HCT116 (cell line): ENCODE measurements around the gene C3orf20. TPM values are rescaled to one million over a fixed set of nuclear protein-coding genes. Genes with fewer than 3 reads are reported as not detected.

ENCODE experiments used
- ATAC-seq: fragments of 200-7000 bp; cut with Tn5 transposase; 2 replicates; pipeline ENCODE4 v1.9.1; 2020; ENCODE audit warnings: mild to moderate bottlenecking, moderate library complexity
- BruUV-seq: library from RNA; stranded (reverse); fragments of 400-500 nt; replicated peaks from 2 replicates; lab custom pipeline; 2021; lab: Mats Ljungman, UMichigan
- CTCF ChIA-PET: fragments of 300-600 bp; sonication (Branson Sonifier 250); formaldehyde crosslinking; loops from one replicate; lab custom pipeline; 2021; ENCODE audit warnings: antibody characterized with exemption; lab: Charles Lee
- POLR2A ChIA-PET: fragments of 300-600, 350-600 bp; sonication (Branson Sonifier 250); formaldehyde crosslinking; loops from one replicate; lab custom pipeline; 2021; ENCODE audit warnings: antibody characterized with exemption; lab: Charles Lee
- RAD21 ChIA-PET, 2 experiments: fragments of 300-600 bp; sonication (Branson Sonifier 250); formaldehyde crosslinking; loops; one replicate each; lab custom pipeline; 2023; ENCODE audit warnings: low total read pairs in 2 of 2; ENCODE audit not compliant: uncharacterized antibody in 2 of 2, unreplicated experiment in 2 of 2, low non-redundant PET in 1 of 2; lab: Charles Lee
- DNase-seq: peaks from one replicate; pipeline ENCODE4 v3.0.0-alpha.2; 2010; ENCODE audit warnings: low read depth, low spot score
- H2AFZ ChIP-seq: fragments of 200-600 bp; shearing (Covaris generic), sonication (generic); 2 replicates; pipeline ENCODE4 v1.6.1; 2017; ENCODE audit warnings: low read depth, mixed run types, mixed read lengths, antibody characterized with exemption, low read length; ENCODE audit not compliant: poor library complexity, severe bottlenecking
- H3K27ac ChIP-seq: 2 replicates; pipeline ENCODE4 v1.5.1; 2012; ENCODE audit warnings: low read depth, low read length
- H3K27me3 ChIP-seq: fragments of 200-600 bp; sonication (generic); 2 replicates; pipeline ENCODE4 v1.6.1; 2016; ENCODE audit warnings: mixed run types, low read length, mixed read lengths; ENCODE audit not compliant: insufficient read depth
- H3K36me3 ChIP-seq, 2 experiments: fragments of 200-500 bp in 1 of 2; fragments of 200-600 bp in 1 of 2; sonication (Bioruptor generic) in 1 of 2; sonication (generic) in 1 of 2; 2 replicates each; pipeline versions ENCODE4 v1.5.1 to v1.6.1; 2014 to 2016; ENCODE audit warnings: low read length in 2 of 2, inconsistent platforms in 1 of 2, mixed read lengths in 1 of 2, mixed run types in 1 of 2; ENCODE audit not compliant: insufficient read depth in 2 of 2, control insufficient read depth in 1 of 2
- H3K4me1 ChIP-seq, 2 experiments: fragments of 200-600 bp in 1 of 2; sonication (generic) in 1 of 2; 2 replicates each; pipeline versions ENCODE4 v1.5.1 to v1.6.1; 2012 to 2017; ENCODE audit warnings: low read length in 2 of 2, inconsistent platforms in 1 of 2, mild to moderate bottlenecking in 1 of 2, mixed read lengths in 1 of 2, mixed run types in 1 of 2, moderate library complexity in 1 of 2; ENCODE audit not compliant: insufficient read depth in 2 of 2, control insufficient read depth in 1 of 2
- H3K4me2 ChIP-seq: fragments of 200-600 bp; sonication (generic); 2 replicates; pipeline ENCODE4 v1.6.1; 2017; ENCODE audit warnings: mixed run types, low read length, mixed read lengths
- H3K4me3 ChIP-seq, 2 experiments: fragments of 200-600 bp in 1 of 2; sonication (generic) in 1 of 2; replicated peaks in 1 of 2; 2 replicates each; pipeline ENCODE4 v1.5.1; 2011 to 2016; ENCODE audit warnings: low read length in 2 of 2, control low read depth in 1 of 2, low read depth in 1 of 2, mild to moderate bottlenecking in 1 of 2, mixed read lengths in 1 of 2, mixed run types in 1 of 2
- H3K79me2 ChIP-seq: fragments of 200-600 bp; sonication (generic); 2 replicates; pipeline ENCODE4 v1.6.1; 2017; ENCODE audit warnings: mild to moderate bottlenecking, mixed run types, low read length, moderate library complexity, mixed read lengths; ENCODE audit not compliant: insufficient read depth
- H3K9ac ChIP-seq: fragments of 200-600 bp; sonication (generic); 2 replicates; pipeline ENCODE4 v1.6.1; 2016; ENCODE audit warnings: low read length, mixed read lengths
- H3K9me2 ChIP-seq: fragments of 200-600 bp; sonication (generic), shearing (Covaris generic); 2 replicates; pipeline ENCODE4 v1.6.1; 2017; ENCODE audit warnings: mixed run types, mild to moderate bottlenecking, moderate library complexity; ENCODE audit not compliant: insufficient read depth
- H3K9me3 ChIP-seq, 2 experiments: fragments of 200-500 bp in 1 of 2; fragments of 200-600 bp in 1 of 2; sonication (Bioruptor generic) in 1 of 2; sonication (generic) in 1 of 2; 2 replicates each; pipeline ENCODE4 v1.6.1; 2014 to 2017; ENCODE audit warnings: low read length in 2 of 2, mixed read lengths in 2 of 2, inconsistent platforms in 1 of 2, low read depth in 1 of 2, mild to moderate bottlenecking in 1 of 2, mixed run types in 1 of 2, moderate library complexity in 1 of 2; ENCODE audit not compliant: control insufficient read depth in 1 of 2, insufficient read depth in 1 of 2
- H4K20me1 ChIP-seq: fragments of 200-600 bp; sonication (generic), shearing (Covaris generic); 2 replicates; pipeline ENCODE4 v1.6.1; 2017; ENCODE audit warnings: mixed run types, mild to moderate bottlenecking, moderate library complexity; ENCODE audit not compliant: insufficient read depth
- CEBPB ChIP-seq: IDR thresholded peaks from 2 replicates; pipeline ENCODE4 v1.6.1; 2012; ENCODE audit warnings: low read depth
- EGR1 ChIP-seq: IDR thresholded peaks from 2 replicates; pipeline ENCODE4 v1.6.1; 2012; ENCODE audit warnings: low read depth
- ELF1 ChIP-seq: IDR thresholded peaks from 2 replicates; pipeline ENCODE4 v1.6.1; 2012; ENCODE audit warnings: low read depth, borderline replicate concordance
- EZH2phosphoT487 ChIP-seq: fragments of 200-600 bp; IDR thresholded peaks from 2 replicates; pipeline ENCODE4 v1.6.1; 2018; ENCODE audit warnings: antibody characterized with exemption, borderline replicate concordance
- REST ChIP-seq: IDR thresholded peaks from 2 replicates; pipeline ENCODE4 v1.6.1; 2012; ENCODE audit warnings: low read depth
- SP1 ChIP-seq: IDR thresholded peaks from 2 replicates; pipeline ENCODE4 v1.6.1; 2012; ENCODE audit warnings: low read depth
- SRF ChIP-seq: IDR thresholded peaks from 2 replicates; pipeline ENCODE4 v1.6.1; 2012; ENCODE audit warnings: low read depth
- TCF7L2 ChIP-seq: IDR thresholded peaks from 2 replicates; pipeline ENCODE4 v1.7.0; 2011; ENCODE audit warnings: borderline replicate concordance, inconsistent platforms; ENCODE audit not compliant: insufficient read depth, insufficient read length; ENCODE audit errors: extremely low read depth
- YY1 ChIP-seq: IDR thresholded peaks from 2 replicates; pipeline ENCODE4 v1.6.1; 2011; ENCODE audit warnings: low read length, low read depth, moderate library complexity, mild to moderate bottlenecking; ENCODE audit not compliant: insufficient replicate concordance; ENCODE audit errors: extremely low read depth
- ZFX ChIP-seq: fragments of 450-650 bp; IDR thresholded peaks from 2 replicates; pipeline ENCODE4 v1.6.1; 2017
- ZNF274 ChIP-seq: fragments of 200-500 bp; sonication (Bioruptor generic); IDR thresholded peaks from 2 replicates; pipeline ENCODE4 v1.6.1; 2014; ENCODE audit warnings: mild to moderate bottlenecking, low read depth, low read length, inconsistent platforms
- intact Hi-C: fragments of 100-400 bp; cut with micrococcal nuclease; formaldehyde crosslinking; loops from 2 replicates; pipeline ENCODE4 v1.10.0; 2022
- total RNA-seq: library from RNA; stranded (reverse); gene quantifications from one replicate; pipeline ENCODE4 v1.2.1, GENCODE V29; 2021; ENCODE audit not compliant: unreplicated experiment
- TF ChIP-seq, protein P1 (sequence below), 3 experiments: fragments of 200-600 bp in 1 of 3; sonication (generic) in 1 of 3; IDR thresholded peaks in 2 of 3; conservative IDR thresholded peaks in 1 of 3; 2 replicates each; pipeline ENCODE4 v1.5.1; 2012 to 2017; ENCODE audit warnings: low read depth in 2 of 3, low read length in 2 of 3, antibody characterized with exemption in 1 of 3, borderline replicate concordance in 1 of 3, control low read depth in 1 of 3, mild to moderate bottlenecking in 1 of 3, mixed read lengths in 1 of 3, mixed run types in 1 of 3, moderate library complexity in 1 of 3; ENCODE audit not compliant: insufficient read depth in 1 of 3

The C3orf20 gene
- total RNA-seq, 1 experiment from 2014 or later, result 0.20 TPM

DNA sequence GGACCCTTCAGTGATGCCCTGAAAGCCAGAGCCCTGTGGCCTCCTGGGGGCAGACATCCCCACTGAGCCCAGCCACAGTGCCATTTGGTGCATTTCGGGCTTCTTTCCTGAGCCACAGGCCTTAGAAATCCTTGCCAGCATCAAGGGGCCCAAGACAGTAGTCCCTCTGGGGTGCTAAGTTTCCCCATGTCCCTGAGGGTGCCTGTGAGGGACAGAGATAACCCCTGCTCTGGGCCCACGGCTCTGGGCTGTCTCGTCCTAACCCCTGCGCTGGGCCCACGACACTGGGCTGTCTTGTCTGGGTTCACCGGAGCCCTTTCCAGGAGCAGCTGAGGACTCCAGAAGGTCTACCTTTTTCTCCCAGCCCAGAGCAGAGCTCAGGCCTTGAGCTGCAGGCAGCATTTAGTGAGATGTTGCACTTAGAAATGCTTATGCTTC, 98.8 kb downstream of the C3orf20 start:
- RAD21 ChIA-PET, result no interaction called here
- Histone ChIP-seq H3K9me3 (no peaks in the 10 kb centered on the region), H3K9me2 (no peaks in the 10 kb centered on the region), H3K4me1 (no peaks in the 10 kb centered on the region), H3K4me3 (no peak overlapping the region), H3K9ac (no peak overlapping the region), H3K4me2 (no peak overlapping the region), H3K27me3 (no peaks in the 10 kb centered on the region), H3K27ac (no peak overlapping the region), H3K79me2 (no peaks in the 10 kb centered on the region), H4K20me1 (no peaks in the 10 kb centered on the region), H3K36me3 (no peaks in the 10 kb centered on the region), H2AFZ (no peak overlapping the region)
- CTCF ChIA-PET, result no interaction called here
- TF ChIP-seq, protein P1, sequence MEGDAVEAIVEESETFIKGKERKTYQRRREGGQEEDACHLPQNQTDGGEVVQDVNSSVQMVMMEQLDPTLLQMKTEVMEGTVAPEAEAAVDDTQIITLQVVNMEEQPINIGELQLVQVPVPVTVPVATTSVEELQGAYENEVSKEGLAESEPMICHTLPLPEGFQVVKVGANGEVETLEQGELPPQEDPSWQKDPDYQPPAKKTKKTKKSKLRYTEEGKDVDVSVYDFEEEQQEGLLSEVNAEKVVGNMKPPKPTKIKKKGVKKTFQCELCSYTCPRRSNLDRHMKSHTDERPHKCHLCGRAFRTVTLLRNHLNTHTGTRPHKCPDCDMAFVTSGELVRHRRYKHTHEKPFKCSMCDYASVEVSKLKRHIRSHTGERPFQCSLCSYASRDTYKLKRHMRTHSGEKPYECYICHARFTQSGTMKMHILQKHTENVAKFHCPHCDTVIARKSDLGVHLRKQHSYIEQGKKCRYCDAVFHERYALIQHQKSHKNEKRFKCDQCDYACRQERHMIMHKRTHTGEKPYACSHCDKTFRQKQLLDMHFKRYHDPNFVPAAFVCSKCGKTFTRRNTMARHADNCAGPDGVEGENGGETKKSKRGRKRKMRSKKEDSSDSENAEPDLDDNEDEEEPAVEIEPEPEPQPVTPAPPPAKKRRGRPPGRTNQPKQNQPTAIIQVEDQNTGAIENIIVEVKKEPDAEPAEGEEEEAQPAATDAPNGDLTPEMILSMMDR (IDR thresholded peaks at IDR 0.05 in 2 of 3, conservative IDR thresholded peaks at IDR 0.05 in 1 of 3; ENCODE audit: borderline replicate concordance in 1 of 3, insufficient read depth in 1 of 3, low read depth in 2 of 3, low read length in 2 of 3), result no peak
- no peak for TF ChIP-seq ZFX
- TF ChIP-seq ZNF274, result no peak
- no peak for TF ChIP-seq TCF7L2
- TF ChIP-seq YY1, result no peak
- no peak for TF ChIP-seq SP1
- no peak for TF ChIP-seq CEBPB
- TF ChIP-seq REST, result no peak
- TF ChIP-seq EGR1, result no peak
- no peak for TF ChIP-seq SRF
- no peak for TF ChIP-seq ELF1
- TF ChIP-seq EZH2phosphoT487, result no peak
- ATAC-seq (no peak), DNase-seq (no peak)
- intact Hi-C loops, result no loop called here
- no TSS peak for BruUV-seq
- POLR2A ChIA-PET, result no interaction called here
